ENCODE measurements around the gene MRPS5.

Gene MRPS5

DNA sequence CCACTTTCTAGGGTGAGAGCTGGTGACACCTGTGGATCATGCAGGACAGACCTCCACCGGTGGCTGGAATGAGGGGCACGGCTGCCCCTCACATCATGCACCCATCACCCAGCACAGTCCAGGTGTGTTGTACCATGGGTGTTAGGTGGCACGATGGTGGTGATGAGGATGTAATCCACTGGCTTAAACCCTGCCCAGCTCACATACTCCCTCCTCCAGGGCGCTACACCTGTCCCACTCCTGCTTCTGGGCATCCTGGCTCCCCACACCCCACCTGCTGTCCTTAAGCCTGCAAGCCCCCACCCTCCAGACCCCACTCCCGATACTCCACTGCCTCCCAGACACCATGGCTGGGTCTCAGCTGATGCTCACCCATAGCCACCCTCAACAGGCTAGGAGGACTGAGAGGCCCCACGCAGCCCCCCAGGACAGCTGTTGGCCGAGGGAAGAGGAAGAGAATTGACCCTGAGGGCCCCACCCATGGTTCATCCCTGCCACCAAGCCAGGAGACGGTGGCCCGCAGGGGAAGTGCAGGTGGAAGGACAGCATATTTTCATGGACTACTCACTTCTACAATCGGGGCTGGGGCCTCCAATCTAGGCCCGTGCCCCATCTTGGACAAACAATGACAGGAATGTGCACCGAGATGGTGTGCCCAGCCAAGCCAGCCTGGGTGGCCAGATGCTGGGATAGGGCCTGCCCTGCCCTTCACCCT lies 61.8 kb downstream of the MRPS5 start:
- no peak for DNase-seq

DNA sequence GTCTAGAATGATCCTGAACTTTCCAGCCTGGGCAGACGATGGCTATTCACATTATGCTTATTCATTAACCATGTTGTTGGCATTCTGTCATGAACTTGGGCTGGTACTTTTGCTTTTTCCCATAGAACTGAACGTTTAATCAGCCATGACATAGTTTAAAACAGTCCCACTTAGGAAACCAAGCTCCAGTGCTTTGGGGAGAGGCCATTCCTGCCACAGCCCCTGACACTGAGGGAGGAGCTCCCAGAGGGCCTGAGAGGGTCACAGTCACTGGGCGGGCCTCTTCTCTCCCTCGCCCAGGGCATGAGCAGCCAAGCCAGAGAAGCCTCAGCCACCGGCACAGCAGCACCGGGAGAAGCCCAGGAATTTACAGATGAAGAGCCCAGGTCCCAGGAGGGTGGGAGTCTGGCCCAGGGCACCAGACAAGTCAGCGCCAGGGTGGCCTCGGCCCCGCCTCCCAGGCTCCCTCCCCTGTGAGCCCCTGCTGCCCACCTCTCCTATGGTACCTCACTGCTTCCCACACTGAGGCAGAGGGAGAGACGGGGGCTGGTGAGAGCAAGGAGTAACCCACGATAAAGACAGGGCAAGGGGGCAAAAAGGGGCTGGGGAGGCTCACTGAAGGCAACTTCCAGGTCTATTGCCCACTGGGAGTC lies 62.5 kb downstream of the MRPS5 start:
- no peak for DNase-seq

DNA sequence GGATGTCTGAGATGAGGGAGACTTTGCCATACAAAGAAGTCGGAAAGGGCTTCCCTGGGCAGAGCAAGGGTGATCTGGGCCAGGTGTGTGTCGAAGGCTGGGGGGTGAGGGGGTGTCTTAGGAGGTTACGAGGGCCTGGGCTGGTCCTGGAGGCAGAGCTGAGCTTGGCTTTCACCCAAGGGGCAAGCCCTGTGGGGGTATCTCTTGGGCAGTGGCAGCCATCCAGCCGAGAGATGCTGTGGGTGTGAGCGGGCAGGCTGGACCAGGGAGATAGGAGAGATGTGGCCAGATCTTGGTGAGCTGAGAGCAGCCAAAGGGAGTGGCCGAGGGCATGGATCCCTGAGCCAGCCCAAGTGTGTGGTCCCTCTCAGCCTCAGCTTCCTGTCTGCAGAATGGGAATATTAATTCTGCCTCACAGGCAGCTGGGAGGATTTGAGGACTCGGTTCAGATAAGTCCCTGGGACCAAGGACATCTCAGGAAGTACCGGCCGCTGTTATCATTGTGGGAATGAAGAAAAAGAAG lies 63.1 kb downstream of the MRPS5 start:
- DNase-seq, result no peak

- no peak for DNase-seq
Measured at GRCh38 chr2:95057535-95058370, 63.9 kb downstream of the MRPS5 start.

GRCh38 chr2:95056461-95057459 lies 64.8 kb downstream of the MRPS5 start:
- no peak for DNase-seq

- DNase-seq, result no peak
Measured at GRCh38 chr2:95056044-95056443, 65.6 kb downstream of the MRPS5 start.

- DNase-seq, result no peak
Measured at GRCh38 chr2:95055262-95055661, 66.3 kb downstream of the MRPS5 start.

- DNase-seq, result no peak
Measured at GRCh38 chr2:95054016-95054415, 67.6 kb downstream of the MRPS5 start.

DNA sequence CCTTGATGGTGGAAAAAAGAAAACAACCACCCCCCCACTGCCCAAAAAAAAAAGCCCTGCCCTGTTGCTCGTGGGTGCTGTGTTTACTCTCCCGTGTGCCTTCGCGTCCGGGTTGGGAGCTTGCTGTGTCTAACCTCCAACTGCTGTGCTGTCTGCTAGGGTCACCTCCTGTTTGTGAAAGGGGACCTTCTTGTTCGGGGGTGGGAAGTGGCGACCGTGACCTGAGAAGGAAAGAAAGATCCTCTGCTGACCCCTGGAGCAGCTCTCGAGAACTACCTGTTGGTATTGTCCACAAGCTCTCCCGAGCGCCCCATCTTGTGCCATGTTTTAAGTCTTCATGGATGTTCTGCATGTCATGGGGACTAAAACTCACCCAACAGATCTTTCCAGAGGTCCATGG lies 68.1 kb downstream of the MRPS5 start:
- no peak for DNase-seq

DNA sequence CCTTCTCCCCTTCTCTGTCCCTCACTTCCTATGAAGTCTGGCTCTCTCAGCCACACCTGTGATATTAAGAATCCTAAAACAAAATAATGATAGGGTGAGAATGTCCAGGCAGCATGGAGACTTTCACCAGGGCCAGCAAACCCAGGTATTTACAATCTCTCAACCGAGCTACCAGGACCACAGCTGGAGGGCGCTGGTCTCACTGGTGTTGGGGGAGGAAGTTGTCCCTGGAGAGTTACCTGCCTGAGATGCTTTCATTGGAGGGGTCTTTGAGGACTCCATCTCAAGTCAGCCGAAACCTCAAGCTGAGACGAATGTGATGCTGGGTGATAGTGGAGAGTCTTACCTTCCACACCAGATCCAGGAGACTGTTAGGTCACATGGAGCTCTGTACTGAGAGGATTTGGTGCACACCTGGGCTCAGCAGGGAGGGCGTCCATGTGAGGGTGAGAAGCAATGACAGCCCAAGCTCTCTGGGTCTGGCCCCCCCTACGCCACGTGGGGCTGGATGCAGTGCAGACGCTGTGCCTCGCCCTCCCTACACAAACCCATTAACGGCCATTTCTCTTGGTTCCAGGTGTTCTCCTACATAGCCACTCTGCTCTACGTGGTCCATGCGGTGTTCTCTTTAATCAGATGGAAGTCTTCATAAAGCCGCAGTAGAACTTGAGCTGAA lies 68.7 kb downstream of the MRPS5 start:
- DNase-seq, result no peak

DNA sequence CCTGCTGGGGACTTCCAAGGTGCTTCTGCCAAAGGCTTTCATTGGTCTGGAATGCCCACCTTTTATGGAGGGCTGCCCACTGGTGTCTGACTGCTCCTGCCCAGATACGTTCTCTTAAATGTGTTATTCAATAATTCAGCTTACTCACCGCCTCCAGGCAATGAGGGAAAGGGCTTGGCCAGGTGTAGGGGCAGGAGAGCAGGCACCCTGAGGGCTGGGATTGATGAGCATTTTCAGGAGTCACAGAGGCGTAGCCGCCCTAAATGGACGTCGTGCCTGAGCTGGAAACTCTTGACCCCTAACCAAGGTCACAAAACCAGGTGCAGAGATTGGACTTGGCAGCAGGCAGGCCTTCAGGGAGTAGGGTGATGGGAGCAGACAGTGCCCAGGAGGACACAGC lies 69.3 kb downstream of the MRPS5 start:
- no peak for DNase-seq

DNA sequence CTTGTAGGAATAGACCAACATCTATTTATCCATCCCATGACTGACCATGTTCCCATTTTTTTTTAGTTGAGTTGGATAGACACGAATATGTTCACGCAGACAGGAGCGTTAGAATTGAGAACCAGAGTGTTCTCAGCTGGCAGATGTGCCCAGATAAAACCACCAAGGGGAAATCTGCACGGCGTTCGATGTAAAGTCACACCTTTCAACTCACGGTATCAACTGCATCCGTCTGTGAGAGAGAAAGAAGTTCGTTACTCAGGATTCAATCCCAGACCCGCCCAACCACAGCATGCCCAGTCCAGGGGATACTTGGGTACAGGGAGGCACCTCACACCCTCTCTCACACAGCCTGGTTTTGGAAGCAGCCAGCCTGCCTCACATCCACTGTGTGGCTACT lies 70.0 kb downstream of the MRPS5 start:
- DNase-seq, result no peak

- DNase-seq, result no peak
Measured at GRCh38 chr2:95050385-95051300, 71.0 kb downstream of the MRPS5 start.

- DNase-seq, result no peak
Measured at GRCh38 chr2:95049961-95050360, 71.6 kb downstream of the MRPS5 start.

GRCh38 chr2:95049683-95049955 lies 72.0 kb downstream of the MRPS5 start:
- no peak for DNase-seq

DNA sequence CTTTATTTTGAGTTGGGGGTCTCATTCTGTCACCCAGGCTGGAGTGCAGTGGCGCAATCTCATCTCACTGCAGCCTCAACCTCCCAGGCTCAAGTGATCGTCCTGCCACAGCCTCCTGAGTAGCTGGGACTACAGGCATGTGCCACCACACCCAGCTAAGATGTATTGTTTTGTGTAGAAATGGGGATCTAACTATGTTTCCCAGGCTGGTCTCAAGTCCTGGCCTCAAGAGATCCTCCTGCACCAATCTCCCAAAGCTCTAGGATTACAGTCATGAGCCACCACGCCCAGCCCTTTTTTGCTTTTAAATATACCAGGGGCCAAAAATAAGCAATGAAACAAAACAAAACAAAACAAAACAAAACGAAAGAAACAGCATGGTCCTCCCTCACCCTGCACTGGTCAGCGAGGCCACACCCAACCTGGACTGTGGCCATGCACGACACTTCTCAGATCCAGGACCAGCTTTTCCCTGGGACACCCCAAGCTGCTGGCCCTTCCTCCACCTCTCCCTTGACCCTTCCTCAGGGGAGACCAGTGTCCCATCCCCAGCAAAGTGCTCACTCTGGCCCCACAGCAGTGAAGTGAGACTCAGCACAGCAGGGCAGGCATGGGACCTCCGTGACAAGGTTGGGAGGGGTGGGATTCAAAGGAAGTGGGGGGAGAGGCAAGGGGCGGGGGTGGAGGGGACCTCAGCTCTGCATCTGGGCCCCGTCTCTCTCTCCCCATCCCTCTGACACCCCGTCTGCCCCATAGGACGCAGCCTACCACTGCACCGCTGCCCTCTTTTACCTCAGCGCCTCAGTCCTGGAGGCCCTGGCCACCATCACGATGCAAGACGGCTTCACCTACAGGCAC lies 72.6 kb downstream of the MRPS5 start:
- no peak for DNase-seq

- DNase-seq, result no peak
Measured at GRCh38 chr2:95047629-95048510, 73.7 kb downstream of the MRPS5 start.

GRCh38 chr2:95046371-95047112 lies 75.1 kb downstream of the MRPS5 start:
- no peak for DNase-seq
